Cardiac ventricle fibroblast (primary cell): ENCODE data around the gene RTCA. TPM values are rescaled to one million over a fixed set of nuclear protein-coding genes. Genes with fewer than 3 reads are reported as not detected.

Source experiments
- total RNA-seq: library from RNA; depleted of rRNA; stranded (reverse); fragments of >200 nt; gene quantifications from 2 replicates; pipeline ENCODE4 v1.2.3, GENCODE V29; 2015

RTCA gene
- 21.0 and 26.8 TPM in 2 replicates for total RNA-seq

GRCh38 chr1:100265931-100266740, at the start of gene RTCA:
Gene RTCA, plus strand, starts transcription at chr1:100266216. Its CDS starts 160 bp downstream, at chr1:100266376.

GRCh38 chr1:100249537-100250257, 16.3 kb upstream of the RTCA start, which contains the start of gene DBT:
Gene DBT, minus strand, starts transcription at chr1:100249834. Its CDS starts 14 bp downstream, at chr1:100249820.

Other genes with a start within 250 kb of the RTCA start
- 1.1 and 1.5 TPM in 2 replicates for gene SASS6, start 133.3 kb upstream of the RTCA start, total RNA-seq
- 7.7 and 14.3 TPM in 2 replicates for gene TRMT13, start 133.1 kb upstream of the RTCA start, total RNA-seq
- 0.37 TPM in 1 of 2 replicates, not detected in the other for gene LRRC39, start 88.0 kb upstream of the RTCA start, total RNA-seq
- gene DBT, start 16.4 kb upstream of the RTCA start, total RNA-seq, result 7.2 and 9.8 TPM in 2 replicates
- 2.3 and 4.8 TPM in 2 replicates for gene CDC14A, start 86.3 kb downstream of the RTCA start, total RNA-seq